Activated CD4-positive, alpha-beta T cell treated with anti-CD3 and anti-CD28 coated beads, Interleukin-2, amount 10 ng/mL, durations not matched to agents 24 days and 14 days (primary cell): ENCODE data around the gene SORCS2. TPM values are rescaled to one million over a fixed set of nuclear protein-coding genes. Genes with fewer than 3 reads are reported as not detected.

Experiments used
- DNase-seq: peaks from one replicate; pipeline ENCODE4 v3.0.0; 2022
- H3K27ac Mint-ChIP-seq: one replicate; pipeline ENCODE4 v1.8.0; 2022; ENCODE audit warnings: mild to moderate bottlenecking, mixed read lengths
- H3K27me3 Mint-ChIP-seq: one replicate; pipeline ENCODE4 v1.8.0; 2022; ENCODE audit warnings: mixed read lengths
- H3K36me3 Mint-ChIP-seq: one replicate; pipeline ENCODE4 v1.8.0; 2022; ENCODE audit warnings: low read depth, mild to moderate bottlenecking, mixed read lengths
- H3K4me1 Mint-ChIP-seq: one replicate; pipeline ENCODE4 v1.8.0; 2021; ENCODE audit warnings: mixed read lengths
- H3K4me3 Mint-ChIP-seq: one replicate; pipeline ENCODE4 v1.8.0; 2022; ENCODE audit warnings: mild to moderate bottlenecking, moderate library complexity, mixed read lengths
- H3K9me3 Mint-ChIP-seq: one replicate; pipeline ENCODE4 v1.8.0; 2021; ENCODE audit warnings: mixed read lengths
- intact Hi-C: fragments of 100-400 bp; cut with micrococcal nuclease; formaldehyde crosslinking; loops from one replicate; pipeline ENCODE4 v1.15.1; 2023
- total RNA-seq: library from RNA; stranded (reverse); gene quantifications from 2 replicates; pipeline ENCODE4 v1.2.3, GENCODE V29; 2022

SORCS2 gene
- total RNA-seq, 1 donor from 2014 or later: not detected

DNA sequence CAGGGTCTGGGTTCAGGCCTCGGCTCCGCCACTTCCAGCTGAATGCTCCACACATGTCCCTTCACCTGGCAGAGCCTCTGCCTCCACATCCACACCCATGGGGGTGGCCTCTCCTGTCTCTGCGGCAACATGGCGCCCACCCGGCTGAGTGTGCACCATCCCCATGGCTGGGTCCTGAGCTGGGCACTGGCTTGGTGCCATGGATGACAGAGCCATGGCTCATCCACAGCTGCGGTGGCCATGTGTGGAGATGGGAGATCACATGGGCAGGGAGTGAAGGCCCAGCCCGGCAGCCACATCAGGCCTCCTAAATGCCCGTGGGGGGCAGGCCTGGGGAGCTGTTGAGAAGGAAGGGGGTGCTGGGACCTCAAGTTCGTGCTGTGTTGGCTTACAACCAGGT, 533.6 kb downstream of the SORCS2 start:
- Mint-ChIP-seq H3K36me3 (no peaks in the 10 kb centered on the region), H3K9me3 (peaks cover 7% of the 10 kb centered on the region), H3K27ac (no peak overlapping the region), H3K4me3 (no peak overlapping the region), H3K27me3 (peaks cover 2% of the 10 kb centered on the region), H3K4me1 (no peaks in the 10 kb centered on the region)
- DNase-seq: no peak
- intact Hi-C loops: no loop called here

- Mint-ChIP-seq H3K4me3 (no peak overlapping the region), H3K4me1 (no peaks in the 10 kb centered on the region), H3K36me3 (no peaks in the 10 kb centered on the region), H3K27ac (no peak overlapping the region), H3K27me3 (peaks cover 2% of the 10 kb centered on the region), H3K9me3 (peaks cover 7% of the 10 kb centered on the region)
- no peak for DNase-seq
- intact Hi-C loops: no loop called here
Observed at GRCh38 chr4:7726665-7727413, 534.5 kb downstream of the SORCS2 start.

- Mint-ChIP-seq H3K27me3 (no peaks in the 10 kb centered on the region), H3K9me3 (peaks cover 7% of the 10 kb centered on the region), H3K36me3 (no peaks in the 10 kb centered on the region), H3K27ac (no peak overlapping the region), H3K4me3 (no peak overlapping the region), H3K4me1 (no peaks in the 10 kb centered on the region)
- intact Hi-C loops: no loop called here
- DNase-seq: no peak
Observed at GRCh38 chr4:7727749-7728148, 535.4 kb downstream of the SORCS2 start.

DNA sequence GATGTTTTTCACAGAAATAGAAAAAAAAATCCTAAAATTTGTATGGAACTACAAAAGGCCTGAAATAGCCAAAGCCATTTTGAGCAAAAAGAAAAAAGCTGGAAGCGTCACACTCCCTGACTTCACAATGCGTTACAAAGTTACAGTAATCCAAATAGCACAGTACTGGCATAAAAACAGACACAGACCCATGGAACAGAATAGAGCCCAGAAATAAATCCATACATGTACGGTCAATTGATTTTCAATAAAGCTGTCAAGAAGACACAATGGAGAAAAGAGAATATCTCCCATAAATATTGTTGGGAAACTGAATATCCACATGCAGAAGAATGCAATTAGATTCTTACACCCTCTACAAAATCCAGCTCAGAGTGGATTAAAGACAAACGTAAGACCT, 539.1 kb downstream of the SORCS2 start:
- no peak overlapping the region for H3K4me3 Mint-ChIP-seq
- no peaks in the 10 kb centered on the region for H3K4me1 Mint-ChIP-seq
- no peak for DNase-seq
- no peaks in the 10 kb centered on the region for H3K36me3 Mint-ChIP-seq
- H3K9me3 Mint-ChIP-seq: no peaks in the 10 kb centered on the region
- intact Hi-C loops: no loop called here
- H3K27me3 Mint-ChIP-seq: no peaks in the 10 kb centered on the region
- H3K27ac Mint-ChIP-seq: no peak overlapping the region

- no peaks in the 10 kb centered on the region for H3K36me3 Mint-ChIP-seq
- intact Hi-C loops: no loop called here
- H3K9me3 Mint-ChIP-seq: no peaks in the 10 kb centered on the region
- H3K4me3 Mint-ChIP-seq: no peak overlapping the region
- no peaks in the 10 kb centered on the region for H3K4me1 Mint-ChIP-seq
- no peaks in the 10 kb centered on the region for H3K27me3 Mint-ChIP-seq
- no peak for DNase-seq
- no peak overlapping the region for H3K27ac Mint-ChIP-seq
Observed at GRCh38 chr4:7732263-7732662, 539.9 kb downstream of the SORCS2 start.

- Mint-ChIP-seq H3K36me3 (no peaks in the 10 kb centered on the region), H3K27me3 (no peaks in the 10 kb centered on the region), H3K4me1 (no peaks in the 10 kb centered on the region), H3K27ac (no peak overlapping the region), H3K4me3 (no peak overlapping the region), H3K9me3 (no peaks in the 10 kb centered on the region)
- intact Hi-C loops: no loop called here
- no peak for DNase-seq
Observed at GRCh38 chr4:7733201-7733600, 540.9 kb downstream of the SORCS2 start.

GRCh38 chr4:7733801-7734650, 541.7 kb downstream of the SORCS2 start:
- H3K36me3 Mint-ChIP-seq: no peaks in the 10 kb centered on the region
- DNase-seq: no peak
- H3K9me3 Mint-ChIP-seq: no peaks in the 10 kb centered on the region
- H3K27ac Mint-ChIP-seq: no peak overlapping the region
- H3K4me1 Mint-ChIP-seq: no peaks in the 10 kb centered on the region
- intact Hi-C loops: no loop called here
- H3K4me3 Mint-ChIP-seq: no peak overlapping the region
- no peaks in the 10 kb centered on the region for H3K27me3 Mint-ChIP-seq

DNA sequence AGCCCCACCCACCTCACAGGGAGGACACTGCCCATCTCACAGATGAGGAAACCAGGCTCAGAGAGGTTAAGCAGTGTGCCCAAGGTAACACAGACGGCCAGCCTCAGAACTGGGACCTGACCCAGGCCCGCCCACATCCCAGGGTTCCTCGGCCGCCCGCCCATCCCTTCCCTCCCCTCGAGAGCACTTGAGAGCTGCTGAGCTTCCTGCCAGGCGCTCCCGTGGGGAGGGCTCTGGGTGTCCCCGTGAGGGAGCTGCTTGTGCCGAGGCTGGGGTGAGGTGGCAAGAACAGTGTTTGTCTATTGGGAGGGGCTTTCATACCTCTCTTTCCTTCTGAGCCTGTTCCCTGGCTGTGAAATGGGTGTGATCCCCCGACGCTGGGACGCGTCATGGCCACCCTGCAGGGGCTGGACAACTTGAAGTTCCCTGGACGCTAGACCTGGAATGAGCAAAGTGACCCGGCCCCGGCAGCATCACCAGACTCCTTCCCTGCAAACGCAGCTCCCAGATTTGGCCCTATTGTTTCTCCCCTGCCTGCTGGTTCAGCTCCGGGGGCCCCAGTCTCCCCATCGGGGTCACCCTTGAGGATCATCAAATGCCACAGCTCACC, 542.4 kb downstream of the SORCS2 start:
- Mint-ChIP-seq H3K4me1 (no peaks in the 10 kb centered on the region), H3K36me3 (no peaks in the 10 kb centered on the region), H3K27ac (no peak overlapping the region), H3K9me3 (no peaks in the 10 kb centered on the region), H3K4me3 (no peak overlapping the region), H3K27me3 (no peaks in the 10 kb centered on the region)
- DNase-seq: no peak
- intact Hi-C loops: no loop called here

DNA sequence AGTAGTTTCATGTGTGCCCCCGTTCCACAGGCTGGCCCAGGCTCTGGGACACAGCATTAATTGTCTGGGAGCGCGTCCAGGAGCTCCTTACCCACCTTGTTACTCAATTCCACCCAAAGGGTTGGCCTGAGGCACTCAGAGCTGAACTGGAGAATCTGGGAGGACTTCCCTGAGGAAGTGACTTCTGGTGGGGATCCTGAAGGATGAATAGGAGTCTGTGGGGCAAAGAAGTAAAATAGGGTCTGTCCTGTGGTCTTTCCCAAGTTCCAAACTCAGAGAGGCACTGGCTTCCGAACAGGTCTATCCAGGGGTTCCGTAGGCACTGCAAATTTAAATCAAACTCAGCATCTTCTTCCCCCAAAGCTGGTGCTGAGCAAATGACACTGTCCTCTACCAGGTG, 543.1 kb downstream of the SORCS2 start:
- H3K4me1 Mint-ChIP-seq: no peaks in the 10 kb centered on the region
- H3K27me3 Mint-ChIP-seq: no peaks in the 10 kb centered on the region
- no peak overlapping the region for H3K27ac Mint-ChIP-seq
- no peak overlapping the region for H3K4me3 Mint-ChIP-seq
- H3K9me3 Mint-ChIP-seq: no peaks in the 10 kb centered on the region
- H3K36me3 Mint-ChIP-seq: no peaks in the 10 kb centered on the region
- DNase-seq: no peak
- intact Hi-C loops: no loop called here

DNA sequence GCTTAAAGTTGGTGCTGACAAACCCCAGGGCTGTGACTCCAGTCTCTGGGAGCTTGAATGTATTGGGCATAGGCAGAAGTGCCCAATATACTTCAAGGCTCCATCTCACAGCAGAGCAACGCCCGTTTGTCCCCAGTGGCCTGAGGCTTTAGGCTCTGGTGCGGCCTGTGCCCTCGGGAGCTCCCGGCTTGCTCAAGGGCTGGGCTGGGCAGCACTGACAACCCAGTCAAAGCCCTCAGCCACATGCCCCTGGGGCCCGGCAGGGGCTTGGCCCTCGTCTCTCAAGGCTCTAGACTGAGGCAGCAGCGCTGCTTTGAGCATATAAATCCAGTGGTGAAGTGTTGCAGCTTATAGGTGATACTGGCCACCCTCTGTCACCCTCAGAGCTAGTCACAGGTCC, 543.6 kb downstream of the SORCS2 start:
- no peaks in the 10 kb centered on the region for H3K36me3 Mint-ChIP-seq
- no peaks in the 10 kb centered on the region for H3K27me3 Mint-ChIP-seq
- no peaks in the 10 kb centered on the region for H3K4me1 Mint-ChIP-seq
- H3K9me3 Mint-ChIP-seq: no peaks in the 10 kb centered on the region
- no peak for DNase-seq
- no peak overlapping the region for H3K27ac Mint-ChIP-seq
- intact Hi-C loops: no loop called here
- H3K4me3 Mint-ChIP-seq: no peak overlapping the region

DNA sequence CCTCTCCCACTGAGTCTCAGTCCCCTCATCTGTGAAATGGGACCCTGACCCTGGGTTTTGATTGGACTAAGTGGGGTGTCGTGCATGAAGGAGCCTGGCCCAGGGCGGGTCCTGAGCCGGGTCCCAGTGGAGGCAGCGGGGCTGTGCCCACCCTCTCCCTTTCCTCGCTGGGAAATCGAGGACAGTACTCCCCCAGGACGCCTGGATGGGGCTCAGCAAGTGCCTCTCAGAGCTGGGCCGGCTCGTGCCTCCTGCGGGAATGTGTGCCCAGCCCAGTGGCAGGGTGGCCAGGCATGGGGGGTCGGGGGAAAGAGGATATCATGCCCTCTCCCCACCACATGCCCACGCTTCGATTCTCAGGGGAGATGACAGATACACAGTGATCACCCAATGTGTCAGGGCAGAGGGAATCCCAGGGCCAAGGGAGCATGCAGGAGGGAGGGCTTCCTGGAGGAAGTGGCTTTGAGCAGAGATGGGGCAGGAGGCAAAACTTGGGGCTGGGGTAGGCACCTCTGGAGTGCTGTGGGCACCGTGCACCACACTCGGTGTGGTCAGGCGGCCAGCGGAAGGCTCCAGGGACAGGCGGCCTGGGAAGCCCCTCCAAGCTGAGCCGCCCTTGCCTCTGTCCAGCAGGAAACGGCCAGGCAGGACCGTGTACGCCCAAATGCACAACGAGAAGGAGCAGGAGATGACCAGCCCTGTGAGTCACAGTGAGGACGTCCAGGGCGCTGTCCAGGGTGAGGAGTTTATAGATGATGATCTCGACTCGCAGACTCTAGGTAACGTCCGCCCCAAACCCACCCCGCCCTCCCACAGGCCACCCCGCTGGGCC, 544.3 kb downstream of the SORCS2 start:
- H3K9me3 Mint-ChIP-seq: no peaks in the 10 kb centered on the region
- intact Hi-C loops: no loop called here
- DNase-seq: no peak
- no peaks in the 10 kb centered on the region for H3K36me3 Mint-ChIP-seq
- H3K4me1 Mint-ChIP-seq: no peaks in the 10 kb centered on the region
- H3K27me3 Mint-ChIP-seq: no peaks in the 10 kb centered on the region
- no peak overlapping the region for H3K27ac Mint-ChIP-seq
- H3K4me3 Mint-ChIP-seq: no peak overlapping the region

GRCh38 chr4:7737268-7737645, 544.9 kb downstream of the SORCS2 start:
- no peak for DNase-seq
- no peaks in the 10 kb centered on the region for H3K27me3 Mint-ChIP-seq
- H3K9me3 Mint-ChIP-seq: no peaks in the 10 kb centered on the region
- intact Hi-C loops: no loop called here
- H3K4me3 Mint-ChIP-seq: no peak overlapping the region
- H3K4me1 Mint-ChIP-seq: no peaks in the 10 kb centered on the region
- no peak overlapping the region for H3K27ac Mint-ChIP-seq
- H3K36me3 Mint-ChIP-seq: no peaks in the 10 kb centered on the region

DNA sequence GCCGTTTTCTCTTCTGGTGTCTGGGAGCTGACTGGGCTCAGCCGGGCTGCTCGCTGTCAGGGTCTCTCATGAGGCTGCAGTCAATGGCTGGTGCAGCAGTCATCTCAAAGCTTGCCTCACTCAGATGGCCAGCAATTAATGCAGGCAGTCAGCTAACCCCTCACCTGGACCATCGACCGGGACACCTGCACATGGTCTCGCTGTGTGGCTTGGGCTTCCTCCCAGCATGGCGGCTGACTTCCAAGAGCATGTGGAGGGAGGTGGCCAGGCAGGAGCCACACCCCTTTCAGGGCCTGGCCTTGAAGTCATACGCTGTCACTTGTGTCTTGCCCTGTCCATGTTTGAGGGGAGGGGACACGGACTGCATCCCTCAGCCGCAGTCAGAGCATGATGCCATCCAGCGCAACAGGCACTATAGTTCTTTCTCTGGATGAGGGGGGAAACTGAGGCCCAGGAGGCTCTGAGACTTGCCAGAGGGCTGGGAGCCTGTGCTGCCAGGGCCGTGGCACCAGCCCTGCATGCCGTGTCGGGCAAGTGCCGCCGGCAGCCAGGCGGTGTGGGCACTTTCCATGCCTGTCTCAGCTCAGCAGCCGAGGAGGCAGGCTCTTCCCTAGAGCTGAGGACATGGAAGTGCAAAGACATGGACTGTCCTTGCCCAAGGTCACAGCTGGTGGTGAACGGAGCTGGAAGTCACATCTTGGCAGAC, 545.6 kb downstream of the SORCS2 start:
- Mint-ChIP-seq H3K36me3 (no peaks in the 10 kb centered on the region), H3K27ac (no peak overlapping the region), H3K4me3 (no peak overlapping the region), H3K9me3 (no peaks in the 10 kb centered on the region), H3K4me1 (no peaks in the 10 kb centered on the region), H3K27me3 (no peaks in the 10 kb centered on the region)
- no peak for DNase-seq
- intact Hi-C loops: no loop called here
